Naive thymus-derived CD4-positive, alpha-beta T cell (primary cell): ENCODE results near the gene HKDC1. TPM values are rescaled to one million over a fixed set of nuclear protein-coding genes. Genes with fewer than 3 reads are reported as not detected.
A peak's percentile ranks its signal among the peaks of the same experiment; 100 is the strongest.

Experiments
- ATAC-seq: fragments of 150-1000 bp; cut with Tn5 transposase; 2 replicates; pipeline ENCODE4 v1.10.0; 2021; ENCODE audit warnings: mild to moderate bottlenecking, moderate library complexity
- CTCF ChIA-PET: fragments of 350-600 bp; sonication (Branson Sonifier 250); formaldehyde crosslinking; loops from one replicate; lab custom pipeline; 2021; ENCODE audit warnings: antibody characterized with exemption; lab: Charles Lee
- POLR2A ChIA-PET: fragments of 350-600 bp; sonication (Branson Sonifier 250); formaldehyde crosslinking; loops from one replicate; lab custom pipeline; 2021; ENCODE audit warnings: antibody characterized with exemption, inconsistent platforms; lab: Charles Lee
- DNase-seq, 9 donors: peaks; one replicate each; pipeline versions ENCODE4 v3.0.0 to v3.0.0-alpha.2; 2020 to 2022; ENCODE audit warnings: mixed read lengths in 1 of 9
- H3K27ac ChIP-seq: one replicate; pipeline ENCODE4 v1.7.0; 2013; ENCODE audit warnings: mild to moderate bottlenecking, low read depth, low read length, moderate library complexity
- H3K27me3 ChIP-seq, 2 donors: one replicate each; pipeline ENCODE4 v1.7.0; 2013; ENCODE audit warnings: low read length in 2 of 2, mild to moderate bottlenecking in 2 of 2, moderate library complexity in 2 of 2; ENCODE audit not compliant: control insufficient read depth in 2 of 2, insufficient read depth in 2 of 2
- H3K36me3 ChIP-seq, 3 experiments: 1 replicate in 2 of 3; 2 replicates in 1 of 3; pipeline ENCODE4 v1.7.0; 2013; ENCODE audit warnings: low read length in 3 of 3, mild to moderate bottlenecking in 3 of 3, moderate library complexity in 1 of 3; ENCODE audit not compliant: insufficient read depth in 3 of 3, control insufficient read depth in 2 of 3
- H3K4me1 ChIP-seq, 2 donors: one replicate each; pipeline ENCODE4 v1.7.0; 2013; ENCODE audit warnings: low read length in 2 of 2, mild to moderate bottlenecking in 2 of 2, moderate library complexity in 1 of 2; ENCODE audit not compliant: control insufficient read depth in 2 of 2, insufficient read depth in 2 of 2
- H3K4me3 ChIP-seq: 2 replicates; pipeline ENCODE4 v1.7.0; 2013; ENCODE audit warnings: mild to moderate bottlenecking, low read length
- H3K9me3 ChIP-seq, 3 experiments: 1 replicate in 2 of 3; 2 replicates in 1 of 3; pipeline ENCODE4 v1.7.0; 2013; ENCODE audit warnings: low read length in 3 of 3; ENCODE audit not compliant: control insufficient read depth in 2 of 3
- H3K27ac Mint-ChIP-seq, 9 donors: one replicate each; pipeline ENCODE4 v1.8.0; 2020 to 2022; ENCODE audit warnings: mixed read lengths in 9 of 9, mild to moderate bottlenecking in 8 of 9, moderate library complexity in 5 of 9, inconsistent platforms in 2 of 9
- H3K27me3 Mint-ChIP-seq, 5 donors: one replicate each; pipeline ENCODE4 v1.8.0; 2021 to 2022; ENCODE audit warnings: mixed read lengths in 5 of 5, mild to moderate bottlenecking in 1 of 5
- H3K36me3 Mint-ChIP-seq, 5 donors: one replicate each; pipeline ENCODE4 v1.8.0; 2020 to 2022; ENCODE audit warnings: mixed read lengths in 5 of 5, mild to moderate bottlenecking in 3 of 5, inconsistent platforms in 1 of 5
- H3K4me1 Mint-ChIP-seq, 7 donors: one replicate each; pipeline ENCODE4 v1.8.0; 2020 to 2022; ENCODE audit warnings: mixed read lengths in 7 of 7, mild to moderate bottlenecking in 3 of 7, inconsistent platforms in 1 of 7
- H3K4me3 Mint-ChIP-seq, 10 donors: one replicate each; pipeline ENCODE4 v1.8.0; 2020 to 2022; ENCODE audit warnings: mild to moderate bottlenecking in 10 of 10, mixed read lengths in 10 of 10, moderate library complexity in 6 of 10, inconsistent platforms in 2 of 10
- H3K9me3 Mint-ChIP-seq, 11 donors: one replicate each; pipeline ENCODE4 v1.8.0; 2020 to 2022; ENCODE audit warnings: mixed read lengths in 11 of 11, mild to moderate bottlenecking in 4 of 11, inconsistent platforms in 1 of 11, moderate library complexity in 1 of 11
- intact Hi-C, 2 donors: fragments of 100-400 bp; cut with micrococcal nuclease; formaldehyde crosslinking; loops; one replicate each; pipeline ENCODE4 v1.15.1; 2023
- polyA plus RNA-seq, 2 donors: library from polyadenylated mRNA; unstranded; fragments of 300-500 nt; fragmentation: Illumina TruSeq; gene quantifications; one replicate each; pipeline ENCODE4 v1.2.3, GENCODE V29; 2021
- total RNA-seq, 6 experiments: library from RNA in 5 of 6; stranded (reverse) in 5 of 6; gene quantifications; 1 replicate in 5 of 6; 2 replicates in 1 of 6; pipeline ENCODE4 v1.2.3 and lab custom pipeline; 2021 to 2026

The HKDC1 gene
- total and polyA plus RNA-seq, 7 experiments from 2014 or later: 1.9 to 10.9 (median 4.1) TPM

GRCh38 chr10:69242040-69242851, 22.1 kb downstream of the HKDC1 start:
- intact Hi-C loops: no loop called here
- Mint-ChIP-seq H3K4me3 (no peak overlapping the region), H3K9me3 (no peaks in the 10 kb centered on the region), H3K27ac (no peak overlapping the region), H3K27me3 (no peaks in the 10 kb centered on the region), H3K4me1 (peaks cover 0 to 9% (median 6%) of the 10 kb centered on the region in 7 donors), H3K36me3 (peaks cover 0 to 10% (median 6%) of the 10 kb centered on the region in 5 donors)
- ChIA-PET POLR2A (interaction anchor here (0.6 kb wide), 1 partner anchor 237 kb away, joined by 3 read pairs; no protein-coding TSS in a partner anchor), CTCF (interaction anchor here (0.6 to 1.8 kb wide), 6 partner anchors 8 to 228 kb away, joined by 3 to 9 read pairs (median 3); no protein-coding TSS in a partner anchor)
- Histone ChIP-seq H3K36me3 (peaks cover 0 to 31% (median 0%) of the 10 kb centered on the region in 3 experiments), H3K4me1 (peaks cover 0 to 4% of the 10 kb centered on the region in 2 donors), H3K9me3 (no peaks in the 10 kb centered on the region), H3K4me3 (no peak overlapping the region), H3K27ac (no peak overlapping the region), H3K27me3 (no peaks in the 10 kb centered on the region)
- no peak for DNase-seq
- no peak for ATAC-seq

- Histone ChIP-seq H3K4me1 (peaks cover 0 to 2% of the 10 kb centered on the region in 2 donors), H3K4me3 (no peak overlapping the region), H3K9me3 (no peaks in the 10 kb centered on the region), H3K36me3 (peaks cover 0 to 37% (median 0%) of the 10 kb centered on the region in 3 experiments), H3K27me3 (no peaks in the 10 kb centered on the region), H3K27ac (no peak overlapping the region)
- DNase-seq: no peak
- intact Hi-C loops: no loop called here
- ChIA-PET POLR2A (interaction anchor here (0.6 kb wide), 1 partner anchor 237 kb away, joined by 3 read pairs; no protein-coding TSS in a partner anchor), CTCF (interaction anchor here (0.6 to 1.8 kb wide), 6 partner anchors 9 to 228 kb away, joined by 3 to 9 read pairs (median 3); no protein-coding TSS in a partner anchor)
- Mint-ChIP-seq H3K36me3 (peaks cover 0 to 16% (median 7%) of the 10 kb centered on the region in 5 donors), H3K4me1 (peaks cover 0 to 3% (median 2%) of the 10 kb centered on the region in 7 donors), H3K27ac (no peak overlapping the region), H3K9me3 (no peaks in the 10 kb centered on the region), H3K27me3 (no peaks in the 10 kb centered on the region), H3K4me3 (no peak overlapping the region)
- ATAC-seq: no peak
Observed at GRCh38 chr10:69242852-69243212, 22.7 kb downstream of the HKDC1 start.

- Histone ChIP-seq H3K4me1 (no peaks in the 10 kb centered on the region), H3K27me3 (no peaks in the 10 kb centered on the region), H3K36me3 (peaks cover 0 to 47% (median 0%) of the 10 kb centered on the region in 3 experiments), H3K27ac (no peak overlapping the region), H3K9me3 (no peaks in the 10 kb centered on the region), H3K4me3 (no peak overlapping the region)
- H3K9me3 Mint-ChIP-seq: no peaks in the 10 kb centered on the region
- CTCF ChIA-PET: interaction anchor here (0.7 kb wide), 1 partner anchor 62 kb away, joined by 3 read pairs; no protein-coding TSS in a partner anchor
- H3K27me3 Mint-ChIP-seq: no peaks in the 10 kb centered on the region
- H3K36me3 Mint-ChIP-seq: peaks cover 0 to 23% (median 10%) of the 10 kb centered on the region in 5 donors
- H3K4me1 Mint-ChIP-seq: peaks cover 0 to 3% (median 0%) of the 10 kb centered on the region in 7 donors
- DNase-seq: no peak
- ATAC-seq: no peak
- intact Hi-C loops: no loop called here
- POLR2A ChIA-PET: no interaction called here
- no peak overlapping the region for H3K4me3 Mint-ChIP-seq
- H3K27ac Mint-ChIP-seq: no peak overlapping the region
Observed at GRCh38 chr10:69243817-69244216, 23.7 kb downstream of the HKDC1 start.

GRCh38 chr10:69246036-69246435, 25.9 kb downstream of the HKDC1 start:
- Histone ChIP-seq H3K36me3 (peaks cover 0 to 55% (median 0%) of the 10 kb centered on the region in 3 experiments), H3K9me3 (no peaks in the 10 kb centered on the region), H3K4me1 (no peaks in the 10 kb centered on the region), H3K27ac (no peak overlapping the region), H3K27me3 (no peaks in the 10 kb centered on the region), H3K4me3 (no peak overlapping the region)
- DNase-seq (no peak), ATAC-seq (no peak)
- Mint-ChIP-seq H3K4me1 (no peaks in the 10 kb centered on the region), H3K4me3 (no peak overlapping the region), H3K36me3 (peaks cover 0 to 40% (median 15%) of the 10 kb centered on the region in 5 donors), H3K9me3 (no peaks in the 10 kb centered on the region), H3K27ac (no peak overlapping the region), H3K27me3 (no peaks in the 10 kb centered on the region)
- ChIA-PET POLR2A (no interaction called here), CTCF (no interaction called here)
- intact Hi-C loops: no loop called here

GRCh38 chr10:69246581-69247312, 26.6 kb downstream of the HKDC1 start:
- Mint-ChIP-seq H3K4me1 (no peaks in the 10 kb centered on the region), H3K27me3 (no peaks in the 10 kb centered on the region), H3K4me3 (no peak overlapping the region), H3K36me3 (peaks cover 0 to 42% (median 15%) of the 10 kb centered on the region in 5 donors), H3K27ac (no peak overlapping the region), H3K9me3 (no peaks in the 10 kb centered on the region)
- DNase-seq (no peak), ATAC-seq (no peak)
- Histone ChIP-seq H3K4me3 (no peak overlapping the region), H3K4me1 (no peaks in the 10 kb centered on the region), H3K27ac (no peak overlapping the region), H3K36me3 (peaks cover 0 to 52% (median 0%) of the 10 kb centered on the region in 3 experiments), H3K9me3 (no peaks in the 10 kb centered on the region), H3K27me3 (no peaks in the 10 kb centered on the region)
- intact Hi-C loops: no loop called here
- ChIA-PET CTCF (interaction anchor here (0.6 kb wide), 1 partner anchor 445 kb away, joined by 3 read pairs; no protein-coding TSS in a partner anchor), POLR2A (no interaction called here)

- Histone ChIP-seq H3K36me3 (peaks cover 0 to 52% (median 0%) of the 10 kb centered on the region in 3 experiments), H3K4me3 (no peak overlapping the region), H3K4me1 (no peaks in the 10 kb centered on the region), H3K9me3 (no peaks in the 10 kb centered on the region), H3K27me3 (no peaks in the 10 kb centered on the region), H3K27ac (no peak overlapping the region)
- ChIA-PET POLR2A (no interaction called here), CTCF (interaction anchor here (0.6 kb wide), 1 partner anchor 445 kb away, joined by 3 read pairs; no protein-coding TSS in a partner anchor)
- H3K9me3 Mint-ChIP-seq: no peaks in the 10 kb centered on the region
- H3K36me3 Mint-ChIP-seq: peaks cover 0 to 47% (median 15%) of the 10 kb centered on the region in 5 donors
- H3K4me3 Mint-ChIP-seq: no peak overlapping the region
- ATAC-seq (no peak), DNase-seq (no peak)
- H3K4me1 Mint-ChIP-seq: no peaks in the 10 kb centered on the region
- intact Hi-C loops: no loop called here
- peak overlapping the region in 1 of 9 donors; percentile 62 for H3K27ac Mint-ChIP-seq
- no peaks in the 10 kb centered on the region for H3K27me3 Mint-ChIP-seq
Observed at GRCh38 chr10:69247313-69247710, 27.2 kb downstream of the HKDC1 start.
